BLaER1 (cell line): ENCODE measurements around the gene POLD4.
"Not testable (repeated sequence)": the region's sequence is repeated elsewhere in the genome, so short reads cannot be mapped to it uniquely, and the experiment has no call there.

Experiments
- H3K27ac ChIP-seq: shearing (Covaris generic); formaldehyde crosslinking; 2 replicates; pipeline ENCODE4 v1.8.1; 2022
- H3K27me3 ChIP-seq: shearing (Covaris generic); formaldehyde crosslinking; 2 replicates; pipeline ENCODE4 v1.8.1; 2022
- H3K36me3 ChIP-seq: shearing (Covaris generic); formaldehyde crosslinking; 2 replicates; pipeline ENCODE4 v1.8.1; 2022
- H3K4me1 ChIP-seq: shearing (Covaris generic); formaldehyde crosslinking; 2 replicates; pipeline ENCODE4 v1.8.1; 2022
- H3K4me2 ChIP-seq: shearing (Covaris generic); formaldehyde crosslinking; 2 replicates; pipeline ENCODE4 v1.8.1; 2022
- H3K4me3 ChIP-seq: shearing (Covaris generic); formaldehyde crosslinking; 2 replicates; pipeline ENCODE4 v1.8.1; 2022
- H3K9ac ChIP-seq: shearing (Covaris generic); formaldehyde crosslinking; 2 replicates; pipeline ENCODE4 v1.8.1; 2022
- H3K9me3 ChIP-seq: shearing (Covaris generic); formaldehyde crosslinking; 2 replicates; pipeline ENCODE4 v1.8.1; 2022
- H4K20me1 ChIP-seq: shearing (Covaris generic); formaldehyde crosslinking; 2 replicates; pipeline ENCODE4 v1.8.1; 2022
- Cebpa-rat ChIP-seq: shearing (Covaris generic); IDR thresholded peaks from 2 replicates; pipeline ENCODE4 v1.8.1; 2022

POLD4 gene

DNA sequence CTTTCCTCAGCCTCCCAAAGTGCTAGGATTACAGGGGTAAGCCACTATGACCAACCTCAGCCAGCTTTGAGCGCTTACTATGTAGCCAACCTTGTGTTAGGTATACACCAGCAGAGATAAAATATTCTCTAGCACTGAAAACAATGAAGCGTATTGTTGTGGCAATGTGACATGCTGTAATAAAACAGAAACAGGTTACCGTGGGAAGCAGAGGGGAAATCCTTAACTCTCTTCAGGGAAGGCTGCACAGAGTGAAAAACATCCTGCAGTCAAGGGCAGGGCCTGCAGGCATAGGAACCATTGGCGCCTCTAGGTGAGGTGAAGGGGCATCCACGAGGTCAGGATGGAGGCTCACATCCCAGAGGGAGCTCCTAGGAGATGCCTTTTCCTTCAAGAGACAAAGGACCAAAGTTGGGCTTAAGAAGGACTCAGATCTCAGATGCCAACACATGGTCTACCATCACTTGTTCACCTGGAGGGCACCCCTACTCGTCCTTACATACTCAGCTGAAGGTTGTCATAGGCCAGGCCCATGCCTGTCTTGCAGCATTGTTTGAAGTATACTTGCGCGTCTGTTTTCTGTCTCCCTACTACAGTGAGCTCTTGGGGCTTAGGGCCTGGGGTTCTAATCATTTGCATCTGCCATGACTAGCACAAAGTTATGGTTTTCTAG, 8.0 kb downstream of the POLD4 start:
- Histone ChIP-seq H3K9ac (no peak overlapping the region), H3K36me3 (no peaks in the 10 kb centered on the region), H3K9me3 (peaks cover 11% of the 10 kb centered on the region), H3K27ac (no peak overlapping the region), H3K4me1 (peaks cover 40% of the 10 kb centered on the region), H4K20me1 (no peaks in the 10 kb centered on the region), H3K4me2 (peak overlapping the region; percentile 34), H3K27me3 (no peaks in the 10 kb centered on the region), H3K4me3 (no peak overlapping the region)
- no peak for TF ChIP-seq Cebpa-rat

DNA sequence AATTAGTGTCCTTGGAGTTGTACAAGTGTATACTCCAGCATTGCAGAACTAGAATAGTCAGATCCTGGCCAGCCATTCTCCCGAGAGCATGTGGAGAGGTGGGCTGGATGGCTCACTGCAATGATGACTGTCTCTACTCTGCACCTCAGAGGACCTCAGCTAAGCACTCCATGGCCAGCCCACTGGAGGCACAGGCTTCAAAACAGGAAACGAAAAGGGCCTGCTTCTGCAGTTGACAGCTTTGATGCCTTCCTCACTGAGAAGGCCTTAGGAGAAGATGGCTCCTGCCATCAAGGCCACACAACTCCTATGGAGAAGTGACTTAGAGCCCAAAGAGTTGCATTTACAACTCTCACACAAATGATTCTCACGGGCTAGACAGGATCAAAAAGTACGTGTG, 9.1 kb downstream of the POLD4 start:
- Histone ChIP-seq H3K9ac (no peak overlapping the region), H4K20me1 (no peaks in the 10 kb centered on the region), H3K27me3 (no peaks in the 10 kb centered on the region), H3K4me3 (no peak overlapping the region), H3K4me1 (peaks cover 30% of the 10 kb centered on the region), H3K27ac (no peak overlapping the region), H3K36me3 (no peaks in the 10 kb centered on the region), H3K9me3 (peaks cover 11% of the 10 kb centered on the region), H3K4me2 (peak overlapping the region; percentile 34)
- TF ChIP-seq Cebpa-rat, result no peak

DNA sequence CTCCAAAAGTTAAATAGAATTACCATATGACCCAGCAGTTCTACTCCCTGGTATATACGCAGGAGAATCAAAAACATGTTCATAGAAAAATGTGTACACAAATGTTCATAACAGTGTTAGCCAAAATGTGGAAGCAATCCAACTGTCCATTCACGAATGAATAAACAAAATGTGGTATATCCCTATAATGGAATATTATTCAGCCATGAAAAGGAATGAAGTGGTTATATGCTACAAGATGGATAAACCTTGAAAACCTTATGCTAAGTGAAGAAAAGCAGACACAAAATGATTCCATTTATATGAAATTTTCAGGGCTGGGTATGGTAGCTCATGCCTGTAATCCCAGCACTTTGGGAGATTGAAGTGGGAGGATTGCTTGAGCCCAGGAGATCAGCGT, 16.1 kb downstream of the POLD4 start:
- Histone ChIP-seq H3K4me3 (no peak overlapping the region), H3K9ac (no peak overlapping the region), H3K36me3 (no peaks in the 10 kb centered on the region; the same call in 1 of the 2 replicates), H4K20me1 (no peaks in the 10 kb centered on the region), H3K27me3 (no peaks in the 10 kb centered on the region), H3K4me2 (no peak overlapping the region), H3K27ac (no peak overlapping the region), H3K4me1 (no peaks in the 10 kb centered on the region), H3K9me3 (peaks cover 7% of the 10 kb centered on the region)
- no peak for TF ChIP-seq Cebpa-rat

DNA sequence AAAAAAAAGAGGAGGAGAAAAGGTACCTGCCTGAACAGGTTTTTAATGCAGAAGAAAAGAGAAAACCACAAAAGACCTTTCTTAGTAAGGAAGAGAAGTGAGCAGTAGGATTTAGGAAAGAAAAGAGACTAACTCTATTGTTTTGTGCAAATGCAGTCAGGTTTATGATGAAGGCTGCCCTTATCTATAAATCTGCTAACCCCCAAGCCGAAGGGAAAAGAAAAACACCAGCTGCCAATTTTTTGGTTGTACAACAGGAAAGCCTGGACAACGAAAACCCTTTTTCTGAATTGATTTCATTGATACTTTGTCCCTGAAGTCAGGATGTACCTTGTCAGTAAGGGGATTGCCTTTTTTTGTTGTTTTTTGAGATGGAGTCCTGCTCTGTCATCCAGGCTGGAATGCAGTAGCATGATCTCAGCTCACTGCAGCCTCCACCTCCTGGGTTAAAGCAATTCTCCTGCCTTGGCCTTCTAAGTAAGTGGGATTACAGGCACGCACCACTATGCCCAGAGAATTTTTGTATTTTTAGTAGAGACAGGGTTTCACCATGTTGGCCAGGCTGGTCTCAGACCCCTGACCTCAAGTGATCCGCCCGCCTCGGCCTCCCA, 21.2 kb downstream of the POLD4 start:
- no peak overlapping the region for H3K9ac ChIP-seq
- H4K20me1 ChIP-seq, result no peaks in the 10 kb centered on the region
- H3K4me1 ChIP-seq, result no peaks in the 10 kb centered on the region
- no peaks in the 10 kb centered on the region; the same call in 1 of the 2 replicates for H3K36me3 ChIP-seq
- H3K4me3 ChIP-seq, result no peak overlapping the region
- H3K27me3 ChIP-seq, result no peaks in the 10 kb centered on the region
- TF ChIP-seq Cebpa-rat, result no peak
- no peak overlapping the region for H3K27ac ChIP-seq
- H3K9me3 ChIP-seq, result no peaks in the 10 kb centered on the region
- H3K4me2 ChIP-seq, result no peak overlapping the region

DNA sequence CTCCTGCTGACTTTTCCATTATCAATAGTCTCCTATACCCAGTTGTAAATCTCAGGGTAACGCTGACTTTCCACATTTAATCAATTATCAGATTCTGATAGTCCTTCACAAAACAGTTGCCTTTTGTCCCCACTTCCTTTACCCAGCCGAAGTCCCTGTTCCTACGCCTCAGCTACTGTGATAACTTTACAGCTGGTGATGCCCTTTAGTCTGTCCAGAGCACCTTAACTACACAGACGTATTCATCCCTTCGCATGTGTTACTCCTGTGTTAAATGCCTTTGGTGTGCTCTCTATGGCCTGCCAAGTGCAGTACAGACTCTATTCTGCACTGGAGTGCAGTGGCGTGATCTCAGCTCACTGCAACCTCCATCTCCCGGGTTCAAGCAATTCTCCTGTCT, 29.8 kb downstream of the POLD4 start:
- Histone ChIP-seq H4K20me1 (no peaks in the 10 kb centered on the region), H3K4me1 (peaks cover 9% of the 10 kb centered on the region), H3K9ac (no peak overlapping the region), H3K27ac (no peak overlapping the region), H3K27me3 (no peaks in the 10 kb centered on the region), H3K9me3 (no peaks in the 10 kb centered on the region), H3K4me3 (no peak overlapping the region), H3K36me3 (no peaks in the 10 kb centered on the region), H3K4me2 (no peak overlapping the region)
- TF ChIP-seq Cebpa-rat, result no peak

DNA sequence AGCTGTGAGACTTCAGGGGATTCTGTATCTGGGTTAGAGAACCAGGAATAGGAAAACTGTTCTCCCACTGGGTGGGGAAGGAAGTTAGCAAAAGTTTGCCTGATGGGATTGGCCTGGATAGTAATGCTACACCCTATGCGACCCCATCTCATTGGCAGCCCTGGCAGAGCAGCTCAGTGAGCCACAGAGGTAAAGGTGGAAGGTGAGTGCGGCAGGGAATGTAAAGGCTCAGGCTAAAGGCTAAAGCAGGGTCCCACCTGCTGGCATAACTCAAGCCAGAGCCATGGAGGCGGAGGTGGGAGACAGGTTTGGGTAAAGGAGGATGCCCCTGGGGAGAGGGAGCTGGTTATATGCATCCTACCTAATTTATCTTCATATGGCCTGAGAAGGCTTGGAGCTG, 31.3 kb downstream of the POLD4 start:
- no peak overlapping the region for H3K4me3 ChIP-seq
- no peak for TF ChIP-seq Cebpa-rat
- no peaks in the 10 kb centered on the region for H4K20me1 ChIP-seq
- H3K36me3 ChIP-seq, result no peaks in the 10 kb centered on the region
- H3K9ac ChIP-seq, result no peak overlapping the region
- no peak overlapping the region for H3K27ac ChIP-seq
- no peaks in the 10 kb centered on the region for H3K9me3 ChIP-seq
- H3K4me2 ChIP-seq, result no peak overlapping the region
- peaks cover 15% of the 10 kb centered on the region for H3K4me1 ChIP-seq
- no peaks in the 10 kb centered on the region for H3K27me3 ChIP-seq

DNA sequence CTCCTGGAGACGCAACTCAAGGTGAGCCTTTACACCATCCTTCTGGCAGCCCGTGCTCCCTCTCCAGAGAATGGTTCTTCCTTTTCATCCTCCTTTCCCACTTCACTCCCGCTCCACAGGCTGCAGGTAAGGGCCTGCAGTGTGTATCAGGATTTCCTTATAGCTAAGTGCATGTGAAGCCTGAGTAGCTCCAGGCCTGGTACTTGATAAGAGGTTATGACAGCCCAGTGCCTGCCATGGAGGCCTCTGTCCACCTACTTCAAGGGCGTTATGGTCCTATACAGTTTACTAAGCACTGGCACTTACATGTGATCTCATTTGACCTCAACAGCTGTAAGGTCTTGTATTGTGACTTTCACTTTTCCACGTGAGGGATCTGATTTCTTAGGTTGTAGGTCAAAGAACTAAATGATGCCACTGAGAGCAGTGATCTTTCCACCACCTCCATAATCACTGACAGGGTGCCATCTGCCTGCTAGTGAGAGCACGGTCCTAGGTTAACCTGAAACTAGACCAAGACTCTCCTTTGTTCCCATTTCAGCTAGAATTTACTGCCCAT, 32.0 kb downstream of the POLD4 start:
- Histone ChIP-seq H3K9me3 (no peaks in the 10 kb centered on the region), H3K27me3 (no peaks in the 10 kb centered on the region), H3K27ac (no peak overlapping the region), H4K20me1 (no peaks in the 10 kb centered on the region), H3K9ac (no peak overlapping the region), H3K4me1 (peaks cover 18% of the 10 kb centered on the region), H3K4me3 (no peak overlapping the region), H3K36me3 (no peaks in the 10 kb centered on the region), H3K4me2 (no peak overlapping the region)
- no peak for TF ChIP-seq Cebpa-rat

DNA sequence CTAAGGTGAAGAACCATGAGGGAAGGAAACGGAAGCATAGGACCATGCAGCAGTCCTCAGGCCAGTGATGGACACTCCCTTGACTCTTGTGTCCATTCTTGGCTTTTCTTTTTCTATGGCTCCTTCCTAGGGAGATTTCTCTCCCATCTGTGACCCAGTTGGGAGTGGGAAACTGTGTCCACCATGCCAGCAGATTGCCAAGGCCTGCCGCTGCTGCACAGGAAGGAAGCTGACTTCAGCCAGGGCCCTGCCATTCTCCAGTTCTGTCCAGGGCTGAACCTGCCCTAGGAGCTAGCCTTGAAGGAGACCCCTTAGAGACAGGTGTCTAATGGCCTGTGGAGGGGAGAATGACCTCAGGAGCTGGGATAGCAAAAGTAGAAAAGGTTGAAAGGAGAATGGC, 32.7 kb downstream of the POLD4 start:
- Histone ChIP-seq H3K36me3 (no peaks in the 10 kb centered on the region), H3K27me3 (no peaks in the 10 kb centered on the region), H3K4me1 (peaks cover 22% of the 10 kb centered on the region), H3K9ac (no peak overlapping the region), H3K27ac (no peak overlapping the region), H4K20me1 (no peaks in the 10 kb centered on the region), H3K4me2 (no peak overlapping the region), H3K9me3 (no peaks in the 10 kb centered on the region), H3K4me3 (no peak overlapping the region)
- TF ChIP-seq Cebpa-rat, result no peak

DNA sequence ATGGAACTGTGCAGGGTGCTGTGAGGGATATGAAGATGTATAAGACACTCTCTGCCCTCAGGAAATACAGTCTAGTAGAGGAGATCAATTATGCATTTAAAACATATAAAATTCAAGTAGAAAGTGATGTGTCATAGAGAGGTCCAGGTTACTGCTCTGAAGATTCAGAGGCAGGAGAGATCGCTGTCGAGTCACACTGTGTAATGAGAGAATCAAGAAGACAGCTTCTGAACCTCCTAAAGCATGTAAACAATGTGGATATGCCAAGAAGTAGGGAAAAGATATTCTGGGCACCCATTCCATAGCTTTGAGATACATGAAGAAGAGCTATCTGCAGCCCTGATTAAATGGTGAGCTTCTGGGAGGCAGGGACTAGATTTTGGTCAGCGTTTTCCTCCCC, 33.3 kb downstream of the POLD4 start:
- H3K36me3 ChIP-seq, result no peaks in the 10 kb centered on the region
- H3K27ac ChIP-seq, result no peak overlapping the region
- H3K4me3 ChIP-seq, result no peak overlapping the region
- no peak overlapping the region for H3K9ac ChIP-seq
- H3K4me2 ChIP-seq, result no peak overlapping the region
- no peaks in the 10 kb centered on the region for H3K27me3 ChIP-seq
- H3K9me3 ChIP-seq, result no peaks in the 10 kb centered on the region
- no peaks in the 10 kb centered on the region for H4K20me1 ChIP-seq
- peaks cover 22% of the 10 kb centered on the region for H3K4me1 ChIP-seq
- TF ChIP-seq Cebpa-rat, result no peak

DNA sequence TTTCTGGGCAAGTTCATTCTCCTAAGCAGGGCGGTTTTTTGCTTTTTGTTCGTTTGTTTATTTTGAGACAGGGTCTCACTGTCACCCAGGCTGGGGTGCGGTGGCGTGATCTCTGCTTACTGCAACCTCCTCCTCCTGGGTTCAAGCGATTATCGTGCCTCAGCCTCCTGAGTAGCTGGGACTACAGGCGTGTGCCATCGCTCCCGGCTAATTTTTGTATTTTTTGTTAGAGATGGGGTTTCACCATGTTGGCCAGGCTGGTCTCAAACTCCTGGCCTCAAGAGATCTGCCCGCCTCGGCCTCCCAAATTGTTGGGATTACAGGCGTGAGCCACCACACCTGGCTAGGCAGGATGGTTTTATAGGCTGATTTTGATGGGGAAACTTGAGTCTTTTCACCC, 34.5 kb downstream of the POLD4 start:
- not testable (repeated sequence) for H3K27me3 ChIP-seq, H3K9ac ChIP-seq, H3K27ac ChIP-seq, H3K36me3 ChIP-seq, H3K9me3 ChIP-seq, H4K20me1 ChIP-seq
- Histone ChIP-seq H3K4me3 (peak overlapping the region; percentile 76), H3K4me1 (peaks cover 22% of the 10 kb centered on the region), H3K4me2 (peak overlapping the region; percentile 93)
